Medulla oblongata (tissue), 1 donor: ENCODE measurements around the gene FTCDNL1.
A peak's percentile ranks its signal among the peaks of the same experiment; 100 is the strongest.

Experiments used
- DNase-seq: peaks from one replicate; pipeline ENCODE4 v3.0.0-alpha.2; 2015; ENCODE audit errors: extremely low spot score

Gene FTCDNL1

DNA sequence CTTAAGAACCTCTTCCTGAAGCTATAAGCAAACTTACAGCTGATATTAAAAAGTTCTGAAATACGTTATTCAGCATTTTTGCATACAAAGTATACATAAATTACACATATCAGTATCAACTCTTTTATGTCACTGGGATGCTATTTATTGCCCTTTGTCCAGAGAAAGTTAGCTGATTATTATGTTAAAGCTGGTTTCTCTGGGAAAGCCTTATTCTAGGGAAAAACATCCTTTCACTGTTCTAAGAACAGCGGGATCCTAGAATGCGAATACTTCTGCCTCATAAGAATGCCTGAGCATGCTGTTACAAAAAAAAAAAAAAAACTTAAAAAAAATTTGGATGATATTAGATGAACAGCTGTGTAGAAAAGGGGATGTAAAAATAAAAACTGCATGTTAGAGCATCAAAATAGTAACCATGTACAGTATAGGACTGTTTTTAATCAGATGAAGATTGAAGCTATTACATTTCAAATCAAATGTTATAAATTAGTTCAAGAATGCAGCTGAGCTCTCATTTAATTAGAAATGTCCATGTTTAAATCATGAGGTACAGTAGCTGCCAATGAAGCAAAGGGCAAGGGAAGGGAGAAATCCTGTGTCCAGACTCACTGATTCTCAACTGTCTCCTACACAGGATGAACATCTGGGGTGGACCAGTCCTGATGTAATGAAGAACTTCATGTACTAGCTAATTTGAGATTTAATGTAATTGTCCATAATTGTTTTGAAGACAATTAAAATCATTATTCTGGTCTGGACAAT is 8.2 kb downstream of the FTCDNL1 start:
- no peak for DNase-seq

- no peak for DNase-seq
These were observed 9.6 kb downstream of the FTCDNL1 start for GRCh38 chr2:199841409-199841808.

GRCh38 chr2:199838399-199838798 is 12.6 kb downstream of the FTCDNL1 start:
- DNase-seq = no peak

DNA sequence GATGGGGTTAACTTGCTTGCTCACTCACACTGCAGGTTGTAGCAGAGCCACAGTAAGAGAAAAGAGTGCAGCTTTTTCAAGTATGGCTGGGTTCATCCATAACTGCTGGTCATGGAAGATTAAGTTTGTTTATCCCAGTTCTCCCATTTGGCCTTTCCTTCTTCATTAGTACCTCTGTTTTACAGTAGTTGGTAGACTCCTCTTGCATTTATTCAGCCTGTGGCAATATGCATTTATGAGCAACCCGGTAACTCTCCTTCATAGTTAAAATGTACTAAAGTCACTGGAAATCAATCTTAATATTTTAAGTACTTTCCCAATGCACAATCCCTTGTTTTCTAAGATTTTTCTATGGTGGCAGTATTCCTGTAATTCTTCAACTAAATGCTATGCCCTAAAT is 14.0 kb downstream of the FTCDNL1 start:
- no peak for DNase-seq

DNA sequence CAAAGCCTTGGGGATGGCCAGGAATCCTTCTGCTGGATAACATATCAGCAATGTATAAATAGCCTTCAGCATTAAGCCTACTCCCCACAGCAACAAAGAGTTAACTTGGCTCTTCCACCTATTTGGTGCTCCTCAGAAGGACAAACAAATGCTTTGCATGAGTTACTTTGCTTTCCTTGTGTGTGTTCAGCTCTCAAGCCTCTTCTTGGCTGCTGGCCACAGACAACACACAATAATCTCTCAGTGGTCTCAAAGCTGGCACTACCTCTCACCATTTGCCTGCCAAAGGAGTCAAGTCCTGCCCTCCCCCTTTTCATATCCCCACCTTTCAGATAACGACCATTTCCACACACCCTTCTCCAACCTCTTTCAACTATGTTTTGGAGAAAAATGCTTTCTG is 17.5 kb downstream of the FTCDNL1 start:
- peak; percentile 91 for DNase-seq

- DNase-seq = peak; percentile 37
These were observed 20.5 kb downstream of the FTCDNL1 start for GRCh38 chr2:199830531-199830930.

- no peak for DNase-seq
These were observed 21.4 kb downstream of the FTCDNL1 start for GRCh38 chr2:199829628-199830027.

DNA sequence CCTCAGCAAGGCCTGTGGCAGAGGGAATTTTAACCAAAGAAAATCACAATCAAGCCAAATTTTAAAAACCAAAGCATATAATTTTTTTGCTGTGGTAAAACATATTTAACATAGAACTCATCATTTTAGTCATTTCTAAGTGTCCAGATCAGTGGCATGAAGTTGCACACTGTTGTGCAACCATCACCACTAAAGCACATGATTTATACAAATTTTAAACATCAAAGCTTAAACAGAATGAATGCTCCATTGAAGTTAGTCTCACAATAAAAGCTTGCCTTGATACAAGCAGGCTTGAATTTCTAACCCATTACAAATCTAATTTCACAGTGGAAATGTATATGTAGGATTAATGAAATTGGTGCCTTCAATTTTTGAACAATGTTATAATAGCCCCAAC is 31.2 kb downstream of the FTCDNL1 start:
- no peak for DNase-seq

DNA sequence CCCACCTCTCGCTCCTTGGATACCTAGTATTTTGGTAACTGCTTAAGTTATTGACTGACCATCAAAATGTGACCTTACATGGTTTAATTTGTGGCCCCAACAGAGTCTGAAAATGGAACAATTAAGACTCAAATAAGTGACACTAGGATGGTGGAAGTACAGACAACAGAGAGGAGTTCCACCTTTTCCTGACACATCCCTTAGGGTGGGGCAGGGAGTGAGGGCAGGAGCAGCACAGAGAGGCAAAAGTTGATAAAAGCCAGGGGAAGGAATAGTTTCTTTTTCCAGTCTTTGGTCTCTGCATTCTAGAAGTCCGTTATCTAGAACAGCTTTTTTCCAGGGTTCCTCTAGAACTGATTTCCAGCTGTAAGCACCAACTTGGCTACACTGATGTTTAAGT is 32.2 kb downstream of the FTCDNL1 start:
- no peak for DNase-seq

DNA sequence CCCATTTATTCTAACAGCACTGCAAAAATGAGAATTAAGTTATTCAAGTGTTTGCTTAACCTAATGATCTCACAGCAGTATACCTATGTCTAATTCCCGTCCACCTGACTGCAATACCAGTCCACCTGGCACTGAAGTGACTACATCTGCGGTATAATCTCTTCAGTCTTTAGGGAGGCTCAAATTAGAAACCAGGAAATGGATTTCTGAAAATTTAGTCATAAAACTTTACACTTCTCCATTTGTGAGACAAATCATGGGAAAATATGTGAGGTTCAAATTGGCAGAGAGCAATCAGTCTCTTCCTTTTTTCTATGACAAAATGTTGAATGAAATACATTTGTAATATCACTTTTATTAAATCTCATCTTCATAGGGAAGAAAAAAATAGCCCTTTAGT is 33.0 kb downstream of the FTCDNL1 start:
- DNase-seq = no peak

DNA sequence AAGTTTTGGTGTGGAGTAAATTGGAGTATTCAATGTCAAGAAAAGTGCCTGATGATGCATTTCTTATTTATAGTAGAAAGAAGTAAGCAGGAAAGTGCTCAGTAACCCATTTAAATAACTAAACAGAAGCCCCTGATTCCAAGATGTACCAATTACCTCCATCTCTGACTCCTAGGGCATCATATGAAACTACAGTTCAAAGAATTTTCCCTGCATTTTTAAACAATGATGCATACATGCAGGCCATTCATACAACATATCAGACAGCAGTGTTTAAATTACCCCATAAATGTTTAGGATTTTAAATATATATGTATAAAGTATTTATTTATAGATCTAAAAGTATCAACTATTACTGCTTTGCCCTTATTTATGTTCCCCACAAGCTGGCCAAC is 36.2 kb downstream of the FTCDNL1 start:
- no peak for DNase-seq

- no peak for DNase-seq
These were observed 36.7 kb downstream of the FTCDNL1 start for GRCh38 chr2:199814101-199814816.

GRCh38 chr2:199812493-199812892 is 38.5 kb downstream of the FTCDNL1 start:
- no peak for DNase-seq

- DNase-seq = no peak
These were observed 39.6 kb downstream of the FTCDNL1 start for GRCh38 chr2:199811346-199811745.

DNA sequence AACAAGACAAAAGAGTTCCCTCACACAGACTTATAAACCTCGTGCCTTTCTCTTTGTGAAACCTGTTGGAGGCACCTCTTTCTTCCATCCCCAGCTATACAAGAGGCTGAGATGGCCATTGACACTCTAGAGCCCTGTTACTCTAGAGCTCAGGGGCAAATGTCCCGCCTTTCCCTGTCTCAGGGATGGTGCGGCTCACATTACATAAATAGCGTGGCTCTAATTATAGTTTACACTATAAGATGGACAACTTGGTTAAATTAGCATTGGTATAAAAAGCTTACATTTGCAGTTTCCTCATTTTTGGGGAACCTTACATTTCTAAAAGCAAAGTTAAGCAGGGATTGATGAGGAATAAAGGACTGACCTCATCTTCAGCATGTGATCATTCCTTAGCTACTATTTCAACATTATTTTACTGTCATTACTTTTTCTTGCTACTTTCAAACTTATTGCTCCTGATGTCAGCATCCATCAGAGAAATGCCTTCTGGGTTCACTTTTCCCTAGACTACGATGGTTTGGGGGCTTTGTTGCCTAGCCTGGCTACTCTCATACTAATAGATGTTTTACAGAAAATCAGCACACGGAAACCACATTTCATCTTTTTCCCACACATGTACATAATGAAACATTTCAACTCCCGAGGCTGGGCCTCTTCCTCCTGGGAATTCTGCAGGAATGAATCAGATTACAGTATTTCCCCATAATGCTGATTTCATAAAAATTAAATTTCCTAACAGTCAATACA is 40.4 kb downstream of the FTCDNL1 start:
- DNase-seq = no peak

DNA sequence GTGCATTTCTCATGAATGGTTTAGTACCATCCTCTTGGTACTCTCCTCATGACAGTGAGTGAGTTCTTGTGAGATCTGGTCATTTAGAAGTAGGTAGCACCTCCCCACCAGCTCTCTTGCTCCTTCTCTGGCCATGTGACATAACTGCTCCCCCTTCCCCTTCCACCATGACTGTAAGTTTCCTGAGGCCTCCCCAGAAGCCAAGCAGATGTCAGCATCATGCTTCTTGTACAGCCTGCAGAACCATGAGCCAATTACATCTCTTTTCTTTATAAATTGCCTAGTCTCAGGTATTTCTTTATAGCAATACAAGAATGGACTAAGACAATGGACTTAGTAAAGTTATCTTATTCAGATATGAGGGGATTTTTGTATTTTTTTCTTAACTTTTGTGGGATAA is 43.0 kb downstream of the FTCDNL1 start:
- DNase-seq = no peak

DNA sequence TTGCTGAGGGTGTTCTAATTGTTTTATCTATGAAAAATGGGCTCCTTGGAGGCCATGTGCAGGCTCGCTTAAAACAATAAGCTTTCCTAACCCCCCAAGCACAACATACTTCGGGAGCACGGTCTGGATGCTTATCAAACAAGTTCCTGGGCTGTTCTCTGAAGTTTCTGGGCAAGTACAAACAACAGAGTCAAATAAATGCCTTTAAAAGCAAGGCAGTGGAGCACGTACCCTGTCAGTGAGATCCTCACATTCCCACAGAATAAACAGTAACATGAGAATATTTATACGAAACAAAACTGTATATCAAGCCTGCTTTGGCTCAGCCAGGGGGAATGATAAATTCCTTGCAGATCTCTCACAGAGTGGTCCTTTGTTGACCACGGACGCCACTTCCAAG is 44.8 kb downstream of the FTCDNL1 start:
- no peak for DNase-seq

- DNase-seq = peak; percentile 45
These were observed 46.2 kb downstream of the FTCDNL1 start for GRCh38 chr2:199804831-199805230.

DNA sequence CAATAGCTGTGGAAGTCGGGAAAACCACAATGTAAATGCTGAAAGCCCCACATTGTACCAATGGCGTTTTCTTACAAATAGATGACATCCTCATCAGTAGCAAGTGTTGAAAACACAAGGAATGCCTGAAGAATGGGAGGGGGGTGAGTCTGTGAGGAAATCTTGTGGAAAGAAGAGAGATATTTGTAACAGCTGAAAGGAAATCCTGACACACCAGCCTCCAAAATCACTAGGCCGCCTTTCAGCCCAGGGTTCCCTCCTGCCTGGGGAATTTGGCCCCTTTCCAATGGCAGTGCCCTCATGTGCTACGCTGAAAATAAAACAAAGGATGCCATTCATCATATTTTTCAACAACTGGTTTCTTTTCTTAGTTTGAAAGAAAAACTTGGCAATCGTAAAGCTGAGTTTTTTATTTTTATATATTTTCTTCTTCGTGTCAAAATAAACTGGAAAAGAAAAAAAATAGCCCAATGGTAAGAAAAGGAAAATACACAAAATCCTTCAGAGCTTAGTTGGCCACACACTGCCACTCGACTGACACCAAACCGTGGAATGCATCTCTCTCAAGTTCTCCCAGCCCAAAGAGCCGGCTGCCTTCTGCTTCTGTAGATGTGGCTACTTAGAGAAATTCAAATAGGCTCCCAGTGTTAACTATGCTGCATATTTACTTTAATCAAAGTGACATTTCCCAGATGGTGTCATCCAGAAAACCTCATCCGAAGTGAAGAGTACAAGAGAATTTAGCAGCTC is 52.0 kb downstream of the FTCDNL1 start:
- DNase-seq = peak; percentile 85

- DNase-seq = peak; percentile 41
These were observed 53.3 kb downstream of the FTCDNL1 start for GRCh38 chr2:199797431-199798403.

- no peak for DNase-seq
These were observed 58.6 kb downstream of the FTCDNL1 start for GRCh38 chr2:199792381-199792780.
